PC-3 (cell line): ENCODE measurements around the gene PRRX2.

Experiments
- CTCF ChIP-seq: fragments of 300-600 bp; sonication (generic); conservative IDR thresholded peaks from 2 replicates; pipeline ENCODE4 v1.5.1; 2017; ENCODE audit warnings: antibody characterized with exemption, low read depth, mild to moderate bottlenecking, low read length
- EZH2 ChIP-seq: fragments of 300-600 bp; sonication (generic); IDR thresholded peaks from one replicate; pipeline ENCODE4 v1.6.1; 2017; ENCODE audit warnings: antibody characterized with exemption, mild to moderate bottlenecking, low read length; ENCODE audit not compliant: unreplicated experiment
- EZH2phosphoT487 ChIP-seq: fragments of 300-600 bp; sonication (generic); IDR thresholded peaks from 2 replicates; pipeline ENCODE4 v1.6.1; 2018; ENCODE audit warnings: mild to moderate bottlenecking, antibody characterized with exemption, low read length, borderline replicate concordance

GRCh38 chr9:129637673-129638439 is 27.6 kb upstream of the PRRX2 start:
- TF ChIP-seq CTCF = no peak
- no peak for TF ChIP-seq EZH2
- TF ChIP-seq EZH2phosphoT487 = no peak
